GM21526 (cell line): ENCODE data around the gene ZNF664.

ENCODE experiments used
- ATAC-seq: cut with Tn5 transposase; IDR thresholded peaks from one replicate; pipeline ENCODE4 v1.9.1; 2021; ENCODE audit warnings: moderate library complexity; ENCODE audit not compliant: unreplicated experiment, low FRiP score

Gene ZNF664

GRCh38 chr12:124006846-124007713 is 34.1 kb downstream of the ZNF664 start:
- no peak for ATAC-seq

DNA sequence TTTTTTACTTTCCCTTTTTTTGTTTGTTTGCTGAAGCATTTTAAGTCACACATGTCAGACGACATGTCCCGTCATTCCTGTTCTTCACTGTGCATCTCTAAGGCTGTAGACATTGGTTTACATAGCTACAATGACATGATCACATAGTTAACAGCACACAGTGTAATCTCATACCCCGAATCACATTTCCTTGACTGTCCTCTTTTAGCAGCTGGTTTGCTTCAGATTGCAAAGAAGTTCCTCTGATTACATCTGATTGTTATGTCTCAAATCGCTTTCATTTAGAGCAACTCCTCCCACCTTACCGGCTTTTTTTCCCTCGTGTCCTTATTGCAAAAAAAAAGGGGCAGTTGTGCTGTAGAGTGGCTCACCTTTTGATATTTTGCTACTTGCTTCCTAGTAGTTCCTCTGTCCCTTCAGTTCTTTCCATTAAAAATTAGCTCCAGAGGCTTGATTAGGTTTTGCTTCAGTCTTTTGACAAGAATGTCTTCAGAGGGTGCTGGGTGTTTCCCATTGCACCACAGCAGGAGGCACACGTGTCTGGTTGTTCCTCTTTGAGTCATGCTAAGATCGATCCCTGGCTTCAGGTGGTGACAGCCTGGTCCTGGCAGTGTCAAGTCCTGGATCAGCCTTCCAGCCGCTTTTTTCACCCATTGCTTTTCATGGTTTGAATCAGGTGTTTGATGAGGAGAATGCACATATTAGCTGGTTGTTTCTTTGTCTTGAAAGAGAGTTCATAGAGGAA is 35.0 kb downstream of the ZNF664 start:
- ATAC-seq: no peak

GRCh38 chr12:124008595-124008994 is 35.6 kb downstream of the ZNF664 start:
- ATAC-seq: no peak

- ATAC-seq: no peak
These were observed 36.8 kb downstream of the ZNF664 start for GRCh38 chr12:124009781-124010180.

DNA sequence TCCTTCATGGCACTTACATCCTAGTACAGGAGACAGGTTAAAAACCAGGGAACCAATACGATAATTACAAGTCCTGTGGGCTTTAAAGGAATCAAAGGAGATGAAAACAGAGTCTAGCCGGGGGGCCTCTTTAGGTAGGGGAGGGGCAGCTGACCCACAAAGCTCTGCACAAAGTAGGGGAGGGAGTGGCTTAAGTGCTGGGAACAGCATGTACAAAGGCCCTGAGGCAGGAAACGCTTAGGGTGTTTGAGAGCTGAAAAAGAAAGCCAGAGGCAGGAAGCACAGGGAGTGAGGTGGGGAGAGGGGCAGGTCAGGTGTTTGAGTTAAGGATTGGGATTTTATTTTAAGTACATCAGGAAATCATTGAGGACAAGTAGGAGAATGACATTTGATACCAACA is 37.7 kb downstream of the ZNF664 start:
- ATAC-seq: no peak

DNA sequence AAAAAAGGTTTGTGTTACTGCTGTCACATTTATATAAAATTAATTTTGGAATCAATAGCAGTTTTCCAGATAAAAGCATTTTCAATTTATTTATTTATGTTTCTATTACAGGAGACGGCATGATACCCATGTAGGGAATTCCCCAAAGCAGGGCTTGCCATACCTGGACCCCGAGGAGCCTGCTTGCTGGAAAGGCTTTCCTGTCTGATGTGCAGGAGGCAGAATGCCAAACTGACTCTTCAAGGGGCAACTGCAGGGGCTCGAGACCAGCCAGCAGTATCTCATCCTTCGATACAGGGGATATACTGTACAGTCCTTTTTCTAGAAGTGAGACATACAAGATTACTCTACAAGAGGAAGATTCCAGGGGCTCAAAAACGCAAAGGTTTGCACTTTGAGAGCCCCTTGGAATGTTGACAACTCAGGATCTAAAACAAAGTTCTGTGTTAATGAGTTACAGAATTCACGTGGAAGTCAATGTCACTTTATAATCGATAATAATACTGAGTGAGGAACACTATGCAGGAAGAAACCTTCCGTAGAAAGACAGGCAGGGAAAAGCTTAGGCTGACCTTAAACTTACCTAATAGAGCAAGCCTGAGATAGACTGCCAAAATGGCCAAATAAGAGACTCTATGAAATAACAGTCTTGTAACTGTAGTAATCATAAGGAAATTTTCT is 38.6 kb downstream of the ZNF664 start:
- no peak for ATAC-seq

DNA sequence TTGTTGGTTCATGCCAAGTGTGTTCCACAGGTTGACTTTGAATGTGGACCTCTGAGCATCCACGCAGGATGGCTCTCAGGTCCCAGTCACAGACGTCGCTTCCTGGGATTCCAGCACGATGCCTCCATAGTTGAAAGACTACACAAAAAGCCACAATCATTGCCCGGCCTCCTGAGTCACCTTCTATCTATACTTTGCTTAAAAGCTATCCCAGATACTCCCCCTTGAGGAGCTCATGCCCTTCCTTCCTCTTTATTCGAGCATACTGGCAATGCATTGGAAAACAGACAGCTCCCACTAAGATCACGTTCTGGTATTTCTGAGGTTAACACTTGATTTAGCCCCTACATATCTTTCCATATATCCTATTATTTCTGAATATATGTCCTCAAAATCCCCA is 40.1 kb downstream of the ZNF664 start:
- ATAC-seq: no peak

DNA sequence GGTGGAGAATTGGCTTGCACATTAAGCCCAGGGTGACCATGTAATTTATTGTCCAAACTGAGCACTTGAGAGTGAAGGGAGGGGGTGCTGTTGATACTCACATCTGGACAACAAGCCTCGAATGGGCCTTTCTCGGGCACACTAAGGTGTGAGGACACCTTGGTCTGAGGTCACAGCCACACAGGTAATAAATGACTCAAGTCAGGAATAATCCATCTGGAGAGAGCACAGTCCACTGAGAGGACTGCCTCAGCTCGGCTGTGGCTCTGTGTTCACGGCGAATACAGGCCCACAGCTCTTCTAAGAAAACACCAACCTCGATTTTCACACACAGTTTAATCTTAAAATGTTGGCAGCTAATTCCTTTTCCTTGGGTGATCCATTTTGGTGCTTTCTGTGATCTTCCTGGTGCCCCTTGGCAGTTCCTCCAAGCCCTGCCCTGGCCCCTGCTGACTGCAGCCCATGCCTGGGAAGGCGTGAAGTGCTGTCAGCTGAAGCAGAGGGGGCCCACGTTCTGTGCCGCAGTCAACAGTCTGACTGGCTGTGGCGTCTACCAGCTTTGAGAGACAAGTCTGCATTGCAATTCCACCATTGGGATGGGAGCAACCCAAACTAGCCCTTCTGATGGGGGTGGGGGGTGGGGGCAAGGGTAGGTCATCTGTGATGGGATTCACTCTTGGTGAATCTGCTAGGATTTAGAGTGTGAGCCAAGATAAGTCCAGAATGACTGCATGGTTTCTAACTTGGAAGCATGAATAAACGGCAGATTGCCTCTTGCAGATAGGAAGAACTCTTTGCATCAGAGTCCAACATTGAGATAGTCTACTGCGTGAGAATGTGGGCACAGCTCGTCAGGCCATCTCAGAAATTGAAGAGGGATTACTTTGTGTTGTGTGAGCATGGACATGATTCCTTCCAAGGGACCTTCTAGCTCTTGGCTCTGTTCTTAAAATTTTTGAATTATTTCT is 42.8 kb downstream of the ZNF664 start:
- no peak for ATAC-seq

DNA sequence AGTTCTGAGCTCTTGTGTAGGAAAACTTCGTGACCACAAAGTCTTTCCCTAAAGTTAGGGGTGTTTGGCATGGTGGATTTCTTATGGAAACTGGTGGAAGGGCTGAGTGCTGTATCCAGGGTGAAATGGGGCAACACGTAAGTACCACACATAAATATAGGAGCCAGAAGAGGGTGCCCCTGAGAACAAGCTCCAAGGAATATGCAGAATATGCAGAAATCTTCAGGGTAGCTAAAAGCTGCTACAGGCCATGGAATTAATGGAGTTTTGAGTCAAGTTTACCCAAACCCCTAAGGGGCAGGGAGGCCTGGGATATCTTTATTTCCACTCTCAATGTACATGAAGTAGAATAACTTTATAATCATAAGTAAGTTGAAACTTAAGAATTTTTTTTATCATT is 44.0 kb downstream of the ZNF664 start:
- no peak for ATAC-seq

- ATAC-seq: no peak
These were observed 45.5 kb downstream of the ZNF664 start for GRCh38 chr12:124018539-124018938.

GRCh38 chr12:124019115-124019514 is 46.1 kb downstream of the ZNF664 start:
- no peak for ATAC-seq

GRCh38 chr12:124020514-124020949 is 47.5 kb downstream of the ZNF664 start:
- ATAC-seq: no peak

DNA sequence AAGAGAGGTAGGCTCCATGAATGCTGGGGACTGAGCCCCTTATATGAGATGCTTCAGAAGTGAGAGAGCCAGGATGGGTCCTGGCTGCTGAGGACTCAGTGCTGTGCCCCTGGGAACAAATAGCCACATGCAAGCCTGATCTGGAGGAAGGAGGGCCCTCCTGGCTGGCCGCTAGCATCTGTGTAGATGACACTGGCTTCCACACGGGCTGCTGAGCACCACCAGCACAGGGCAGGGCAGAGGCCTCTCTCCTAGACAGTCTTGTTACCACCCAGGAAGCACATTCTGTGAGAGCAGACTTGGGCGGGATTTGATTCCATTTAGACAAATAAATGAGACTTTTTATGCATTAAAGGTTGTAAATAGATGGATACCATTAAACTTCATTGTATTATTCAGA is 48.0 kb downstream of the ZNF664 start:
- no peak for ATAC-seq

DNA sequence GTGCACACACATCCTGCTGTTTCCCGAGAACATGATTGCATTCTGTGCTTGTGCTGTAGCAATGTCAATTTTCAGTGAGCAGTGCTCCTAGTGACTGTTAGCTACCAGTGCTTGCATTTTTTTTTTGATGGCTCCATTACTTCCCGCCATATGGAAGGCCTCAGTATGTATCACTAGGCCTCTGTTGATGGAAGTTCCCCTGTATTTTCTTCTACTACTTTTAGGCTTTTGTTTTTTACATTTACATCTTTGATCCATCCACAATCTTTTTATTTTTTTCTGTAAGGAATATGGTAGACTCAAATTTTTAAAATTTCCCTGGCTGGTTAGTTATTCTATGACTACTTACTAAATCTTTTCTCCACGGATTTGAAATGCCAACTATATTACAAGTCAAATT is 49.1 kb downstream of the ZNF664 start:
- ATAC-seq: no peak

DNA sequence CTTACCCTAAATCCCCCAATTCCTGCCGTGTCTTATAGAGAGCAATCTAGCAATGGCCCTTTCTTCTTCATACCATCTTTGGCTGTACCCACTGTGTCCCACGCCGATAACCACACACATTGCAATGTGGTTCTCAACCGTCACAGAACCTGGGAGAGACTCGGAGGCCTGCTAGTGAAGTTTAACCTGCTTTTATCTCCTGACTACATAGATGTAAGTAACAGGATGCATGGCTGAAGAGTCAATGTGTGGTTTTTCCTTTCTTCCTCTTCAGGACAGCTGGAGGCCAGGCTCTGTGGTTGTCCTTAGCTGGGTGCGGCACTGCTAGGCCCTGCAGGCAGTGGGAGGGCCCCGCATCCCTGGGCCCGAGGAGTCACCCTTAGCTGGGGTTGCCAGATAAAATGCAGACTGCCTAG is 51.3 kb downstream of the ZNF664 start:
- no peak for ATAC-seq

DNA sequence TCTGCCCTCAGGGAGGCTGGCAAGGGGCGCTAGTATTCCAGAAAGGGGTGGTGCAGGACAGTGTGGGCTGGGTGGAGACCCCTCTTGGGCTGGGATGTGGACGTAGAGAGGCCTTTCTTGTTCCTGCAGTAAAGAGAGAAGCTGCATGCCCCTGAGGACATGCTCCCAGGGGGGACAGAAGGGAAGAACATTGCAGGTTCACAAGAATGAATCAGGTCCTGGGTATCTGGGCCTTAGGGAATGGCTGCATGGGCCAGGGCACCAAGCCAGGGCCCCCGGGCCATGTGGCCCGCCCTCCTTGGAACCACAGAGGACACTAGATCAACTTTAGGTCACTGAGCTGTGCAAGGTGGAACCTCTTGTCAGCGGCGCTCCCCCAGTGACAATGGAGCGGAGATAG is 51.8 kb downstream of the ZNF664 start:
- no peak for ATAC-seq

DNA sequence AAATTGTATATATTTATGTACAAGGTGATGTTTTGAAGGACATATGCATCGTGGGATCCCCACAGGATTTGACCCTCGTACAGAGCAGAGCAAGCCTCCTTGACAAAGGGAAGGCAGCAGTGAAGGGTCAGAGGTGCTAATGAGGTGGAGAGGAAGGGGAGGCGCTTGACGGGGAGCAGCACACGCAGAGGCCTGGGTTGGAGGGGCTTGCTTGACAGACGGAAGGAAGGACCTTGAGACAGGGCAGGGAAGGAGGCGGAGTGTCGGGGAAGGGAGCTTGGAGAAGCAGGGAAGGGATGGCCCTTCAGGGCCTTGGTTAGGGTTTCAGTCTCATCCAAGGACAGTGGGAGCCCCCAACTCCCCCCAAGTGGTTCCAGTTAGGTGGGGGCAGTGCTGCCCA is 52.6 kb downstream of the ZNF664 start:
- ATAC-seq: no peak

GRCh38 chr12:124026755-124027745 is 54.0 kb downstream of the ZNF664 start:
- ATAC-seq: no peak
